GM18867 (cell line): Measurements from ENCODE around the gene LMAN2L.

Experiments used
- ATAC-seq: cut with Tn5 transposase; IDR thresholded peaks from one replicate; pipeline ENCODE4 v1.9.1; 2021; ENCODE audit warnings: mild to moderate bottlenecking, moderate library complexity; ENCODE audit not compliant: unreplicated experiment

The LMAN2L gene

DNA sequence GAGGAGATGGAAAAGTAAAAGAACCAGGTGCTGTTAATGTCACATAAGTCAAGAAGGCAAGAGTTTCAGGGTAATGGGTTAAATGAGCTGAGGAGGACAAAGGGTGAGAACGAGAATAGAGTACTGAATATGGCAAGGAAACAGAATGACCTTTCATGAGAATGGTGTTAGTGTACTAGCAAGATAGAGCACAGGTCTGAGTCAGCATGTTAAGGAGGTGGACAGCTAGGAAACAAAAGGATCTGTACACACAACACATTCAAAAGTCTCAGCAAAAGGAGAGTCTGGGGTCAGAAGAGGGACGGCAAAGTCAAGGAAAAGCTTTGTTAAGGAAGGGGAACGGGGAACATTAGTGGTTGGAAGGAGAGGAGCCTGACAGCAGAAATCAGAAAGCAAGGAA is 28.9 kb downstream of the LMAN2L start:
- no peak for ATAC-seq

DNA sequence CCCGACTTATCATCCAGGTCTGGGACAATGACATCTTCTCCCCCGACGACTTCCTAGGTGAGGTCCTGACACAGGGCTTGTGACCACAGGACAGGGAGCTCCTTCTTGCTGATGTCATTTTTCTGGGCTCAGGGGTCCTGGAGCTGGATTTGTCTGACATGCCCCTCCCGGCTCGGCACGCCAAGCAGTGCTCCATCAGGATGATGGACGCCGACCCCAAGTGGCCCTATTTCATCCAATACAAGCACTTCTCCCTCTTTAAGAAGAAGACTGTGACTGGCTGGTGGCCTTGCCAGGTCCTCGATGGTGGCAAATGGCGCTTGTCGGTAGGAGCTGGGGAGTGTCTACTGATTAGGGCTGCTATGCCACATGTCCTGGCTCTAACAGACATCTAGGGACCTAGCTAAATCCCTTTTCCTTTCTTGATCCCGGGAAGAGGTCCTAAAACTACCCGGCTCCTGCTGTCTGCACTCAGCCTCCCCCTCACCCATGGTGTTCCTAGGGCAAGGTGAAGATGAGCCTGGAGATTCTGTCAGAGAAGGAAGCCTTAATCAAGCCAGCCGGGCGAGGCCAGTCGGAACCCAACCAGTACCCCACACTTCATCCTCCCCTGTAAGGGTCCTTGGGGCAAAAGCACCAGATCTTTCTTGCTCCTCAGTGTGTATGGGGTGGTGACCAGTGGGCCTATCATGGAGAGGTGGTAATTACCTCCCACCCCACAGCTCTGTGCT is 36.7 kb downstream of the LMAN2L start:
- ATAC-seq, result no peak

DNA sequence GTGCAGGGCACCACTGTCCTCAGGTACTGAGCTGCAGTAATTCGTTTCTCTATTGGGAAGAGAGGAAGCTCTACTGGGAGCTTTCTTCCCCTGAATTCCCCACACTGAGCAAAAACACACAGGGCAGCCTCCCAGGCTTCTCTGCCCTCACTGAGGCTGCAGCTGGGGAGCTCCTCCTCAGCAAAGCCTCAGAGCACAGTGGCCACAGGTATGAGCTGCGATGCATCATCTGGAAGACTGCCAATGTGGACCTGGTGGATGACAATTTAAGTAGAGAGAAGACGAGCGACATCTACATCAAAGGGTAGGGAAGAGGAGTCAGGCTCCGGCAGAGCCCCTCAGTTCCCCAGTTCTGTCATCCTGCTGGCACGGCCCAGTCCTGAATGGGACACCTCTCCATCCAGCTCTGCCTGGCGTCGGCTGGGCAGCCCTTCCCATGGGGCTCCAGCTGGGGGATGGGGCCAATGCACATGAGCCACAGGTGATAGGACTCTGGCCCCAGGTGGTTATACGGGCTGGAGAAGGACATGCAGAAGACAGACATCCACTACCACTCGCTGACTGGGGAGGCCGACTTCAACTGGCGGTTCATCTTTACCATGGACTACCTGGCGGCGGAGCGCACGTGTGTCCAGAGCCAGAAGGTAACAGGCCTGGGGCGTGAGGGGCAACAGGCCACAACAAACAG is 37.6 kb downstream of the LMAN2L start:
- ATAC-seq, result no peak

DNA sequence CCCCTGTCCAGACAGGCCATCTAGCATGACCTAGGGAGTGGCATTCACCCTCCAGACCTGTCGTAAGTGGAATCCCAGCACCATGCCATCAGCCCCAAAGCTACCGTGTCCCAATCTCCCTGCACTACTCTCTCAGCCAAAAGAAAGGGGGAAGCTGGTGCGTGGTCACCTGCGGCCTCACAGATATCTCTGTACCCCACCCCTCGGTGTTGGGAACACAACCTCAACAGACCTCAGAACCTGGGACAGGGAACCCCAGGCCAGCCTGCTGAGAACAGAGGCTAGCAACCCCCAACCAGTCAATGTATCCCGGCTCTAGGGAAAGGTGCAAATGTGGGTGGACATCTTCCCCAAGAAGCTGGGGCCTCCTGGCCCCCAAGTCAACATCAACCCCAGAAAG is 38.2 kb downstream of the LMAN2L start:
- no peak for ATAC-seq

DNA sequence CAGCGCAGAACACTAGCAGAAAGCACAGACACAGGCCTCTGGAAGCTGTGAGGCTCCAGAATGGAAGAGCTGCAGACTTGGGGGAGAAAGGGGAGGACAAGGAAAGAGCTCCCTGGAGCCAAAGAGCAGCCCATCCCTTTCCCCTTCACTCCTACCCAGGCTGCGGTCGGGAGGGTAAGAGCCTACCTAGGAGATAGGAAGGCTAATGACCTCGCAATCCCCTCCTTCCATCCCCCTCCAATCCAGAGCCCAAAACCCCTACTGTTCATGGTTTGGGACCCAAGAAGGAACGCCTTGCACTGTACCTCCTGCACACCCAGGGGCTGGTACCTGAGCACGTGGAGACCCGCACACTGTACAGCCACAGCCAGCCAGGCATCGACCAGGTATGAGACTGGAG is 39.8 kb downstream of the LMAN2L start:
- ATAC-seq, result no peak

- ATAC-seq, result no peak
These were observed 40.2 kb downstream of the LMAN2L start for GRCh38 chr2:96699621-96700020.

- ATAC-seq, result no peak
These were observed 40.8 kb downstream of the LMAN2L start for GRCh38 chr2:96699021-96699420.

DNA sequence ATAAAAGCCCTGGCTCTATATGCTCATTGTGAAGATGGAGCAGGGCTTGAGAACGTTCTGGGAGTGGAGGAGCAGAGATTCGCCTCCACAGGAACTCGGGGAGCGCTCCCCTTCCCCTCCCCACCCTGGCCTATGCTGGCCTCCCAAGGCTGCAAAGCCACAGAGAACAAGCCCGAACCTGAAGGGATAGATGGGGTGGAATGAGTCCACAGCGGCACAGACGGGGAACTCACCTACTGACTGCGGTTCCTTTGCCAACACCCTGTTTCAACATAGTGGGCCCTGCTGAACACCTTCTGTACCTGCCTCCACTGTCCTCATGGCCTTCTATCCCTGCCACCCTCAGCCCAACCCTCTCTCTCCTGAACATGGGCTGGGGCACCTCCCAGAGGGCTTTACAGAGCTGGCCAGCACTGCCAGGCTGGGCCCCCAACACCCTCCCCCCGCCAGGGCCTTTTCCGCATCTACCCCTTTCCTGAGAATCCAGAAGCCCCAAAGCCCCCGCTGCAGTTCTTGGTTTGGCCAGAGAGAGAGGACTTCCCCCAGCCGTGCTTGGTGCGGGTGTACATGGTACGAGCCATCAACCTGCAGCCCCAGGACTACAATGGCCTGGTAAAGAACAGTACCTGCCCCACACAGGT is 41.5 kb downstream of the LMAN2L start:
- no peak for ATAC-seq

- no peak for ATAC-seq
These were observed 42.4 kb downstream of the LMAN2L start for GRCh38 chr2:96697476-96697875.

DNA sequence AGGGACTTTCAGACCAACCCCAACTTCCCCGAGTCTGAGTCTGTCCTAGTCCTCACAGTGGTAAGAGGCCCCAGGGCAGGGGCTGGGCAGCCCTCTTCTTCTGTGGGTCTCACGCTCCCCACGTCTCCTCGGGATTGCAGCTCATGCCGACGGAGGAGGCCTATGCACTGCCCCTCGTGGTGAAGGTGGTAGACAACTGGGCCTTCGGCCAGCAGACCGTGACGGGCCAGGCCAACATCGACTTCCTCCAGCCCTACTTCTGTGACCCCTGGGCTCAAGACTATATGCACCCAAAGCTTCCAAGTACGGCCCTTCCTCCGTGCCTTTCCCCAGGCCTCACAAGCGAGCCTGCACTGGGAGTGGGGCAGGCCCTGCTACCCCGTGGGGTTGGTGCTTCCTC is 44.3 kb downstream of the LMAN2L start:
- no peak for ATAC-seq

DNA sequence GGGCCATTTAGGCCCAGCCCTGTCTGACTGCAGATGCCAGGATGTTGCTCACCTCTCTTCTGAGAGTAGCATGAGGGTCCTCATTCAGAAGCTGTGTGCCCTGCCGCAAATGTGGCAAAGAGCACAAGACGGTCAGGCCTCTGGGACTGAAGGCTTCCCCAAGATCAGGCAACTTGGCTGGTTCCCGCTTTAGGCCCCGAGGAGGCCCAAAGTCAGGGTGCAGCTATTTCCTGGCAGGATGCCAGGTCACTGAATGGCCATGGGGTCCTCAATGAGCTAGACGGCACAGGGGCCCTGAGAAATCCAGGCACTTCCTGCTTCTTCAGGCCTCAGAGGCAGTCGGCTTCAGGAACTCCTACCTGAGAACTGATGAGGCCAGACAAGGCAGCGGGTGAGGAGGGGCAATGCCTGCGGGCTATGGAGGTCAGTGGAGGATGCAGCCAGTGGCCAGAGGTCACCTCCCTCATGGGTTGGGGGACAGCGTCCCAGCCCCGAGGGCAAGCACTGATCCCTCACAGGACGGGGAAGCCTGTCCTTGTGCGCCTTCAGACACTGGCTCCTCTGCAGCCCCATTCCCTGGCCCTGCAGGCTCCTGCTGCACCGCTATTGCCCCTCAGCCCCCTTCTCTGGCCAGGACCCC is 44.9 kb downstream of the LMAN2L start:
- no peak for ATAC-seq

DNA sequence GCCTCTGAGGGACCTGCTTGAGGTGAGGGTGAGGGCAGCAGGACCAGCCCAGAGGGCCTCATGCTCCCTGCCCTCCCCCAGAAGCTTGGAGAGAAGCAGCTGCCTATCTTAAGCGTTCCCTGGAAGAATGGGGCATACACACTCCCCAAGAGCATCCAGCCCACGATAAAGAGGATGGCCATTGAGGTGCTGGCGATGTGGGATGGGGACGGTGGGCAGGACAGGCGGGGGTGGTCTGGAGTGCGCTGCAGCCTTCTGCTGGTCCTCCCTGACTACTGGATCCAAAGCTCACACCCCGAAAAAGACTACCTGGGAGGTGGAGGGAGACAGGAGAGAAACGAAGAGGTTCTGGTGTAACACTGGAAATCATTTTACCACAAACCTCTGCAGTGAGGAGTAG is 45.6 kb downstream of the LMAN2L start:
- ATAC-seq, result no peak

DNA sequence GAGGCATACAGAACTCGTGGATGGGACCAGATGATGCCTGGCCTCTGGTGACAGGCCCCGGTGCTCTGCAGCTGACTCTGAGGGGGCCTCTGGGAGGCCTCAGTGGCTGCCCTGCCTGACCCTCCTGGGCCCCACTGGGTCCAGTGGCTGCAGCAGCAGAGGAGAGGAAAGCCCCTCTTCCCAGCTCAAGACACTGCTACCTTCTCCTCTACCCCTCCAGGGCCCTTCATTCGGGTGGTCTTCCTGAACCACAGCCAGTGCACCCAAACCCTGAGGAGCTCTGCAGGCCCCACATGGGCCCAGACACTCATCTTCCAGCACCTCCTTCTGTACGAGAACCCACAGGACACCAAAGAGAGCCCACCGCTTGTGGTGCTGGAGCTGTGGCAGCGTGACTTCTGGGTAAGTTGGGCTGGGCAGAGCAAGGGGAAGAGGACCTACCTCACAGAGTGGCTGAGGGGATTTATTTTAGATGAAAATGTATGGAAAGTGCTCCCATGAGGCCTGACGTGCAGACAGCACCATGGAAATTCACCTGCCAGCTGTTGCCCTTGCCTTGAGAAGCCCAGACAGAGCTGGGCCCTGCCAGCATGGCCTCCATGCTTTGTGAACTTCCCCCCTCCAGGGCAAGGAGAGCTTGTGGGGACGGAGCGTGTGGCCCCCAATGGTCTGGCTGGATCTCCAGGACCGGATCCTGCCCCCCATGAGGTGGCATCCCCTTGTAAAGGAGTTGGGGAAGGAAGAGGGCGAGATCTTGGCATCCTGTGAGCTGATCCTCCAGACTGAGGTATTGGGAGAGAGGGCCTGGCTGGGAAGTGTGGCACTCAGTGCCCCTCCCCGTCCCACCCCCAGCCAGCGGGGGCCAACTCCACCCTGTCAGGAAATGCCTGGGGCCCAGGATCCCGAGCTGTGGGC is 46.3 kb downstream of the LMAN2L start:
- no peak for ATAC-seq

DNA sequence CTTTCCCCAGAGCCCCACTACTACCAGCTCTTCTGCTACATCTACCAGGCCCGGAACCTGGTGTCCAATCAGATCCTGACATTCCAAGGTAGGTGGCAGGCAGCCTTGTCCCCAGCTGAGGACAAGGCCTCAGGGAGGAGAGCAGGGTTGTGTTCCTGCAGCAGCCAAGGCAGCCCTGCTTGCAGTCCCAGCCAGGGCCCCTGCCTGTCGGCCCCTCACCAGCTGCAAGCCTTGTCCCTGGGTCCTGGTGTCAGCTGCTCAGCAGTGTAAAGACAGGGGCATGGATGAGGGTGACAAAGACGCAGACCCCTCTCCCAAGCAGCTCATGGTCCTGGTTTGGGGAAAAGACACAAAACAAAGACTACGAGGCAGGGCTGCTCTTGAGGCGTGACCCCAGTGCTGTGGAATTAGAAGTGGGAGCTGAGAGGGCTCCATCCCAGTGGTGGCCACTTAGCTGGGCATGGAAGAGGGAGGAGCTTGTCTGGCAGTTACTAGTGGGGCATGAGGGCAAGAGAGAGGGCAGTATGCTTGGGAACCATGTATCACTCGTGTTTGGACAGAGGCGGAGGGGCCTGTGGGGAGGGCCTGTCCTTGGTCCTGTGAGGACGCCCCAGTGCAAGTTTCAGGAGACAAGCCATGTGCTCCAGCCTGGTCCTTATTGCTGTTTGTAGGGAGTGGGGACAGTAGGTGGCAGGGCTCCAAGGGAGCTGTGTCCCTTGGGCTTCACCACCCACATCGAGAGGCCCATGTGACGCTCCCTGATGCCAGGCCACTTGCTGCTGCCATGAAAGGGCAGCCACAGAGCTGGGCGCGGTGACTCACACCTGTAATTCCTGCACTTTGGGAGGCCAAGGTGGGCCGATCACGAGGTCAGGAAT is 47.5 kb downstream of the LMAN2L start:
- ATAC-seq, result no peak

DNA sequence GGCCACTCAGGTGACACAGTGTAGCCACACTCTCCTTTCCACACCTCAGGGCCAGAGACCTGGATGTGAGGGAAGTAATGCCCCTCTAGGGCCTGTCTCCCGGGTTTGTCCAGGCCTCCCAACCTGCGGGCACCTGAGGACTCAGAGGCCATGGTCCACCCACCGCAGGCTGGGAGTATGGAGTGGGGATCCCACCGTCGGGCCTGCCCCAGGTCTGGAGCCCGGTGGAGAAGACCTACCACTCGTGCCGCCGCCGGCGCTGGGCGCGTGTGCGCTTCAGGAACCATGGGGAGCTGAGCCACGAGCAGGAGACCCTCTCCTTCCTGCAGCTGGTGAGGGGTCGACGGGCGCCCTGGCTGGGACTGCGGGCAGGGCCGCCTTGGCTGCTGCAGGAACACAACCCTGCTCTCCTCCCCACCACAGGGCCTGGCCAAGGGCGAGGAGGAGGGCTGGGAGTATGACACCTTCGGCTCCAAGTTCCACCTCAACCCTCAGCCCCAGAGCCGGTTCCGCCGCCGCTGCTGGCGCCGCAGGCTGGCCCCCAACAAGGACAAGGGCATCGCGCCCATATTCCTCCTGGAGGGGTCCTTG is 48.7 kb downstream of the LMAN2L start:
- no peak for ATAC-seq

GRCh38 chr2:96690306-96691021 is 49.4 kb downstream of the LMAN2L start:
- no peak for ATAC-seq

GRCh38 chr2:96689431-96689991 is 50.4 kb downstream of the LMAN2L start:
- no peak for ATAC-seq

DNA sequence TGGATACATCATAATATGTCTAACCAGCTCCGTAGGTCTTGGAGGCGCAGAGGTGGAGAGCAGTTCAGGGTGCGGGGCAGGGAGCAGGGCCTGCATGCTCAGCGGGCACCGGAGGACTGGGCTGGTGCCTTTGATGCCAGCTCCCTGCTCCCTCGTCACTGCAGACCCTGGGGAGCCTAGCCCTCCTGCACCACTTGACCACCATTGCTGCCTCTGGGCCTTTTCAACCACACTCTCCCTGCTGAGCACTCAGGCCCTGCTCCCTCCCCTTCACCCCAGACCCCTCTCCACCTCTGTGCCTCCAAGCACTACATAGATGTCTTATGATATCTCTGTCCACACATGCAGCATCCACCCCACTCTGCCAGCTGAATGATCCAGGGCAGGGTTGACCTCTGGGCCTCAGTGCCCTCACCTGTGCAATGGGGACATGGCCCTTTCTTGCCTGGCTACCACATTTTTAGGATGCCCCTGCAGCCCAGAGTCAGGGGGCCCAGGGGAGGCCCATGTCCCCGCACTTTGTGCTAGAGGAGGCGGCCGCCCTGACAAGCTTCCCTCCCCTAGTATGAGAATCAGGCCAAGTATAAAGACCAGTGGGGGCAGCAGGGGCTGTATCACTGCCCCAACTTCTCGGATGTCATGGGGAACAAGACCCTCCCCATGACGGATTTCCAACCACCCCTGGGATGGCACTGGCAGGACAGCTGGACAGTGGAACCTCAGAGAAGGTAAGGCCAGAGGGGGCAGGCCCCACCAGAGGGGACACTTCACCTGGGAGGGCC is 51.0 kb downstream of the LMAN2L start:
- no peak for ATAC-seq
